ENCODE measurements around the gene LPIN2.

The LPIN2 gene

DNA sequence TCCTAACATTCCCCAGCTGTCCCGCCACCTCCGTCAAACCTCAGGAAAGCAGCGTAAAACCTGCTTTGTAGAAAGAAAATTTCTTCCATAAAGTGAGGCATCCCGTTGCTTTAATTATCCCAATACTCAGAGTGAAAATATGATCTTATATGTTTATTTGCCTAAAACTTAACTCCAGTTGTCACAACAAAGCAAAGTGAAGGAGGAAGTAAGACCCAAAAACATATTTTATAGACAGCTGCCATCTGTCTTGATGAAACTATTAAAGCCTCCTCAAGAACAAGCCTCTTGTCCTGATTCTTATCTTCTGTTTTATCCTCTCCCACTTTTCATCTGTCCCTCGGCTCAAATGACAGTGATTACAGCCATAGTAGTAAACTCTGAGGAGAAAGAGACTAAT is 28.9 kb upstream of the LPIN2 start:
- no peak for DNase-seq (ENCODE audit: low read depth)
- TF ChIP-seq, protein P1, sequence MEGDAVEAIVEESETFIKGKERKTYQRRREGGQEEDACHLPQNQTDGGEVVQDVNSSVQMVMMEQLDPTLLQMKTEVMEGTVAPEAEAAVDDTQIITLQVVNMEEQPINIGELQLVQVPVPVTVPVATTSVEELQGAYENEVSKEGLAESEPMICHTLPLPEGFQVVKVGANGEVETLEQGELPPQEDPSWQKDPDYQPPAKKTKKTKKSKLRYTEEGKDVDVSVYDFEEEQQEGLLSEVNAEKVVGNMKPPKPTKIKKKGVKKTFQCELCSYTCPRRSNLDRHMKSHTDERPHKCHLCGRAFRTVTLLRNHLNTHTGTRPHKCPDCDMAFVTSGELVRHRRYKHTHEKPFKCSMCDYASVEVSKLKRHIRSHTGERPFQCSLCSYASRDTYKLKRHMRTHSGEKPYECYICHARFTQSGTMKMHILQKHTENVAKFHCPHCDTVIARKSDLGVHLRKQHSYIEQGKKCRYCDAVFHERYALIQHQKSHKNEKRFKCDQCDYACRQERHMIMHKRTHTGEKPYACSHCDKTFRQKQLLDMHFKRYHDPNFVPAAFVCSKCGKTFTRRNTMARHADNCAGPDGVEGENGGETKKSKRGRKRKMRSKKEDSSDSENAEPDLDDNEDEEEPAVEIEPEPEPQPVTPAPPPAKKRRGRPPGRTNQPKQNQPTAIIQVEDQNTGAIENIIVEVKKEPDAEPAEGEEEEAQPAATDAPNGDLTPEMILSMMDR (IDR thresholded peaks at IDR 0.05; ENCODE audit: control insufficient read depth, extremely low read depth, insufficient read depth): no peak

DNA sequence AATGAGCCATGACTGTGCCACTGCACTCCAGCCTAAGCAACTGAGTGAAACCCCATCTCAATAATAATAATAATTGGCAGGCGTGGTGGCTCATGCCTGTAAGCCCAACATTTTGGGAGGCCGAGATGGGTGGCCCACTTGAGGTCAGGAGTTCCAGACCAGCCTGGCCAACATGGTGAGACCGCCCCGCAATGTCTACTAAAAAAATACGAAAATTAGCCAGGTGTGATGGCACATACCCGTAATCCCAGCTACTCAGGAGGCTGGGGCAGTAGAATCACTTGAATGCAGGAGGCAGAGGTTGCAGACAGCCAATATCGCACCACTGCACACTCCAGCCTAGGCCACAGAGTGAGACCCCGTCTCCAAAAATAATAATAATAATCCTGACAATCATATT is 27.9 kb upstream of the LPIN2 start:
- DNase-seq (ENCODE audit: low read depth): no peak
- no peak overlapping the region for H3K4me3 ChIP-seq (ENCODE audit: low read depth, low read length)
- TF ChIP-seq, protein P1 (IDR thresholded peaks at IDR 0.05; ENCODE audit: control insufficient read depth, extremely low read depth, insufficient read depth): no peak

More for the DNA sequence above, 28.9 kb upstream of the LPIN2 start:
- H3K4me3 ChIP-seq (ENCODE audit: low read depth, low read length): no peak overlapping the region

DNA sequence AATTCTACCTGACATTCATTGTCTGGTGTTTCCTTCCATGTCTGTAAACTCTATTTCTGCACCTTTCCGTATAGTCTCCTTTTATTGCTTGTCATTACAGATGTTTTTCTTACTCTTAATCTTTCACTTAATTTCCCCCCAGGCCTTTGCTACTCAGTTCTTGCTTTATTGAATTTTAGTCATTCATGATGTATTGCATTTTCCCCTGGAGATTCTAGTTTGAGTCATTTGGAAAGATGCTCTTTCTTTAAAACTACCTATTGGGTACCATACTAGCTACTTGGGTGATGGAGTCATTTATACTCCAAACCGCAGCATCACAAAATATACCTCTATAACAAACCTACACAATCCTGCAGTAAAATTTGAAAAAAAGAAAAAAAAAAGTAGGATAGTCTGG is 27.2 kb upstream of the LPIN2 start:
- DNase-seq (ENCODE audit: low read depth): no peak

DNA sequence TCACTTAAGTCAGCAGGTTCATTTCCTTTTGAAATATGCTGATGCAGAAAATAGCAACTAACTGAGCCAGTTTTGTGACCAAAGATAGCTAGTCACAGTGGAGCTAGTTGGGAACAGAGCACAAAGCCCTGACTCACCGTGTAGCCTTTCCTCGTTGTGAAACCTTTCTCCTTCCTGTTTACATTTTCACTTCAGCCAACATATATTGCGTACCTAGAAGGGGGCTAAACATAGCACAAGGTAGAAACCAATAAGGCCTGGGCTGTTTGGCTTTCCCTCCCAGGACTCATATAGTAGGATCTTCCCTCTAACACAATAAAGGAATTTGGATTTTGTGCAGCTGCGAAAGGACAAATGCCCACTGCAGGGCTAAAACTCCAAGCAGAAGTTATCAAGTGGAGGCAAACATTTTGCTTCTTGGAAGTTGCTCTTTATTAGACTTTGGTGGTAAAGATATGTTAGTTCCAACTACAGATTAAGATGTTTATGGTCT is 24.5 kb upstream of the LPIN2 start:
- DNase-seq (ENCODE audit: low read depth): peak; percentile 78
- H3K4me3 ChIP-seq (ENCODE audit: low read depth, low read length): no peak overlapping the region
- TF ChIP-seq, protein P1 (IDR thresholded peaks at IDR 0.05; ENCODE audit: control insufficient read depth, extremely low read depth, insufficient read depth): no peak

More for the DNA sequence above, 27.2 kb upstream of the LPIN2 start:
- H3K4me3 ChIP-seq (ENCODE audit: low read depth, low read length): no peak overlapping the region
- TF ChIP-seq, protein P1 (IDR thresholded peaks at IDR 0.05; ENCODE audit: control insufficient read depth, extremely low read depth, insufficient read depth): no peak

DNA sequence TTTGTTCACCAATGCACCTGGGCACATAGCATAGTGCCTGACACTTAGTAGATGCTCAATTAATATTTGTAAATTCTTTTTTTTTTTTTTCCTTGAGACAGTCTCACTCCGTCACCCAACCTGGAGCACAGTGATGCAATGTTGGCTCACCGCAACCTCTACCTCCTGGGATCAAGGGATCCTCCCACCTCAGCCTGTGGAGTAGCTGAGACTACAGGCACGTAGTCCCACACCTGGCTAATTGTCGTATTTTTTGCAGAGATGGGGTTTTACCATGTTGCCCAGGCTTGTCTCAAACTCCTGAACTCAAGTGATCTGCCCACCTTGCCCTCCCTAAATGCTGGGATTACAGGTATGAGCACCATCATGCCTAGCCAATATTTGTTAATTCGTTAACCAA is 23.2 kb upstream of the LPIN2 start:
- H3K4me3 ChIP-seq (ENCODE audit: low read depth, low read length): no peak overlapping the region
- no peak for DNase-seq (ENCODE audit: low read depth)
- TF ChIP-seq, protein P1 (IDR thresholded peaks at IDR 0.05; ENCODE audit: control insufficient read depth, extremely low read depth, insufficient read depth): no peak

DNA sequence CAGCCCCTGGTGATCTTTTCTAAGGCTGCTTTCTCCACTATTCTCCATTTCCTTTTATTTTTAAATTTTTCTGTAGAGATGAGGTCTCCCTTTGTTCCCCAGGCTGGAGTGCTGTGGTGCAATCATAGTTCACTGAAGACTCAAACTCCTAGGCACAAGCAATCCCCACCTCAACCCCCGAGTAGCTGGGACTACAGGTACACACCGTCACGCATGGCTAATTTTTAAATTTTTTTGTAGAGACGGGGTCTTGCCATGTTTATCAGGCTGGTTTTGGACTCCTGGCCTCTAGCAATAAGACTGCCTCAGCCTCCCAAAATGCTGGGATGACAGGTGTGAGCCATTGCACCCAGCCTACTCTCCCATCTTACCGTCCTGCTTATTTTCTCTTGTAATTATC is 22.7 kb upstream of the LPIN2 start:
- no peak for DNase-seq (ENCODE audit: low read depth)
- TF ChIP-seq, protein P1 (IDR thresholded peaks at IDR 0.05; ENCODE audit: control insufficient read depth, extremely low read depth, insufficient read depth): no peak
- no peak overlapping the region for H3K4me3 ChIP-seq (ENCODE audit: low read depth, low read length)

DNA sequence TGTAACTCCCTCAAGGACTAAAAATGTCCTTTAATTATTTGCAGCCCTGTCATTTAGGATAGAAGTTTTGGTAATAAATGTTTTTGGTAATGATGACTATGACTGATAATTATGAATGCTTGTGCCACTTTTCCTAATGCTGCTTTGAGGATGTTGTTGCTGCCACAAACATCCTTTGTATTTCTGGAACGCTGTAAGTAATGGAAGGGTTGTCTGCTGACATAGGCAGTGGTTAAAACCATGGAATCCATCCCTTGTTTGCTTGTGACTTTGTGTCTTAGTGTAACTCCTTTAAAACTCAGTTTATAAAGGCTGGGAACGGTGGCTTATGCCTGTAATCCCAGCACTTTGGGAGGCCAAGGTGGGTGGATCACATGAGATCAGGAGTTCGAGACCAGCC is 19.8 kb upstream of the LPIN2 start:
- no peak overlapping the region for H3K4me3 ChIP-seq (ENCODE audit: low read depth, low read length)
- DNase-seq (ENCODE audit: low read depth): no peak
- TF ChIP-seq, protein P1 (IDR thresholded peaks at IDR 0.05; ENCODE audit: control insufficient read depth, extremely low read depth, insufficient read depth): no peak

Measured in LNCaP clone FGC (cell line).